WTC11 (cell line): ENCODE data around the gene TEK. TPM values are rescaled to one million over a fixed set of nuclear protein-coding genes. Genes with fewer than 3 reads are reported as not detected.

Experiments used
- ATAC-seq: fragments of 200-7000 bp; cut with Tn5 transposase; 2 replicates; pipeline ENCODE4 v1.10.0; 2021; ENCODE audit warnings: mild to moderate bottlenecking, moderate library complexity
- CTCF ChIA-PET: fragments of 300-600 bp; sonication (Branson Sonifier 250); formaldehyde crosslinking; loops from one replicate; lab custom pipeline; 2021; ENCODE audit warnings: antibody characterized with exemption; lab: Charles Lee
- POLR2A ChIA-PET: fragments of 350-600 bp; sonication (Branson Sonifier 250); formaldehyde crosslinking; loops from one replicate; lab custom pipeline; 2021; ENCODE audit warnings: antibody characterized with exemption; lab: Charles Lee
- DNase-seq: peaks from one replicate; pipeline ENCODE4 v3.0.0; 2021; ENCODE audit warnings: low spot score
- H3K27ac Mint-ChIP-seq: 2 replicates; pipeline ENCODE4 v1.8.0; 2021; ENCODE audit warnings: mixed read lengths
- H3K27me3 Mint-ChIP-seq: 2 replicates; pipeline ENCODE4 v1.8.0; 2021; ENCODE audit warnings: low read depth, mild to moderate bottlenecking, moderate library complexity, mixed read lengths
- H3K36me3 Mint-ChIP-seq: 2 replicates; pipeline ENCODE4 v1.8.0; 2021; ENCODE audit warnings: mixed read lengths
- H3K4me1 Mint-ChIP-seq: 2 replicates; pipeline ENCODE4 v1.8.0; 2022; ENCODE audit warnings: mixed read lengths
- H3K4me3 Mint-ChIP-seq: 2 replicates; pipeline ENCODE4 v1.8.0; 2021; ENCODE audit warnings: mild to moderate bottlenecking, moderate library complexity, mixed read lengths
- H3K9me3 Mint-ChIP-seq: 2 replicates; pipeline ENCODE4 v1.8.0; 2021; ENCODE audit warnings: mixed read lengths
- CBFB ChIP-seq: sonication (generic); formaldehyde crosslinking; IDR thresholded peaks from 2 replicates; pipeline ENCODE4 v1.8.1; 2022; ENCODE audit warnings: mild to moderate bottlenecking, low read depth, missing genetic modification reagents
- ESRRA ChIP-seq: sonication (generic); formaldehyde crosslinking; IDR thresholded peaks from 2 replicates; pipeline ENCODE4 v1.8.1; 2022; ENCODE audit warnings: mild to moderate bottlenecking, missing genetic modification reagents, borderline replicate concordance
- FOXJ3 ChIP-seq: sonication (generic); formaldehyde crosslinking; IDR thresholded peaks from 2 replicates; pipeline ENCODE4 v1.9.0; 2021; ENCODE audit warnings: missing genetic modification reagents, mild to moderate bottlenecking, borderline replicate concordance
- JAZF1 ChIP-seq: fragments of 250-450 bp; sonication (Bioruptor Pico); IDR thresholded peaks from 2 replicates; pipeline ENCODE4 v1.9.0; 2021; ENCODE audit warnings: moderate library complexity, mild to moderate bottlenecking, inconsistent platforms
- MYBL2 ChIP-seq: sonication (generic); formaldehyde crosslinking; IDR thresholded peaks from 2 replicates; pipeline ENCODE4 v1.8.1; 2023; ENCODE audit warnings: mild to moderate bottlenecking, moderate library complexity, missing genetic modification reagents
- OVOL2 ChIP-seq: fragments of 250-450 bp; sonication (Bioruptor Pico); IDR thresholded peaks from 2 replicates; pipeline ENCODE4 v1.9.0; 2021; ENCODE audit warnings: mild to moderate bottlenecking, borderline replicate concordance
- SOX15 ChIP-seq: fragments of 250-450 bp; sonication (Bioruptor Pico); IDR thresholded peaks from 2 replicates; pipeline ENCODE4 v1.9.0; 2021; ENCODE audit warnings: mild to moderate bottlenecking
- ZNF121 ChIP-seq: sonication (generic); formaldehyde crosslinking; IDR thresholded peaks from 2 replicates; pipeline ENCODE4 v1.8.0; 2023; ENCODE audit warnings: missing genetic modification reagents
- ZNF232 ChIP-seq: sonication (generic); formaldehyde crosslinking; IDR thresholded peaks from 2 replicates; pipeline ENCODE4 v1.8.0; 2022; ENCODE audit warnings: mild to moderate bottlenecking, missing genetic modification reagents
- total RNA-seq: library from RNA; stranded (reverse); gene quantifications from 3 replicates; pipeline ENCODE4 v1.2.3, GENCODE V29; 2021
- TF ChIP-seq, protein P1 (sequence below): sonication (generic); formaldehyde crosslinking; IDR thresholded peaks from 2 replicates; pipeline ENCODE4 v1.8.1; 2023; ENCODE audit warnings: mild to moderate bottlenecking, missing genetic modification reagents, borderline replicate concordance
- TF ChIP-seq, protein P2 (sequence below): sonication (generic); formaldehyde crosslinking; IDR thresholded peaks from 2 replicates; pipeline ENCODE4 v1.8.1; 2023; ENCODE audit warnings: mild to moderate bottlenecking, missing genetic modification reagents
- TF ChIP-seq, protein P3 (sequence below): sonication (generic); formaldehyde crosslinking; IDR thresholded peaks from 2 replicates; pipeline ENCODE4 v1.8.1; 2022; ENCODE audit warnings: low read depth, missing genetic modification reagents, borderline replicate concordance
- TF ChIP-seq, protein P4 (sequence below): sonication (generic); formaldehyde crosslinking; IDR thresholded peaks from 2 replicates; pipeline ENCODE4 v1.8.1; 2023; ENCODE audit warnings: mild to moderate bottlenecking, missing genetic modification reagents

Gene TEK
- total RNA-seq, 1 experiment from 2014 or later = 3.1 TPM

DNA sequence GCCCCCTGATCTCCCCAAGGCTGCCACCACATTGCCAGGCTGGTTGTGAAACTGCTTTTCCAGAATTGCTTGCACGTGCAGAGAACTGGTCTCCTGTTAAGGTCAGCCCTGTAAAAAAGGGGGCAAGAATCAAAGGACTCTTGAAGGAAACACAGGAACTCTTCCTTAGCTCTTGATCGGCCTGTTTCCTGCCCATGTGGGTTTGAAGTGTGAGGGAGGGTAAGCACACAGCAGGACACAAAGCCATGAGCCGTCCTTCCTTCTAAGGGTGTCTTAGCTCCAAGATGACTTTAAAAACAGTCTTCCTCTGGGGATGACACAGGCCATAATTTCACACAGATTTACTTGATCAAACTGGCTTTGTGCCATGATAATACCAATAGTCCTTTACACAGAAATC lies 36.1 kb downstream of the TEK start (continued):
- TF ChIP-seq, protein P1, sequence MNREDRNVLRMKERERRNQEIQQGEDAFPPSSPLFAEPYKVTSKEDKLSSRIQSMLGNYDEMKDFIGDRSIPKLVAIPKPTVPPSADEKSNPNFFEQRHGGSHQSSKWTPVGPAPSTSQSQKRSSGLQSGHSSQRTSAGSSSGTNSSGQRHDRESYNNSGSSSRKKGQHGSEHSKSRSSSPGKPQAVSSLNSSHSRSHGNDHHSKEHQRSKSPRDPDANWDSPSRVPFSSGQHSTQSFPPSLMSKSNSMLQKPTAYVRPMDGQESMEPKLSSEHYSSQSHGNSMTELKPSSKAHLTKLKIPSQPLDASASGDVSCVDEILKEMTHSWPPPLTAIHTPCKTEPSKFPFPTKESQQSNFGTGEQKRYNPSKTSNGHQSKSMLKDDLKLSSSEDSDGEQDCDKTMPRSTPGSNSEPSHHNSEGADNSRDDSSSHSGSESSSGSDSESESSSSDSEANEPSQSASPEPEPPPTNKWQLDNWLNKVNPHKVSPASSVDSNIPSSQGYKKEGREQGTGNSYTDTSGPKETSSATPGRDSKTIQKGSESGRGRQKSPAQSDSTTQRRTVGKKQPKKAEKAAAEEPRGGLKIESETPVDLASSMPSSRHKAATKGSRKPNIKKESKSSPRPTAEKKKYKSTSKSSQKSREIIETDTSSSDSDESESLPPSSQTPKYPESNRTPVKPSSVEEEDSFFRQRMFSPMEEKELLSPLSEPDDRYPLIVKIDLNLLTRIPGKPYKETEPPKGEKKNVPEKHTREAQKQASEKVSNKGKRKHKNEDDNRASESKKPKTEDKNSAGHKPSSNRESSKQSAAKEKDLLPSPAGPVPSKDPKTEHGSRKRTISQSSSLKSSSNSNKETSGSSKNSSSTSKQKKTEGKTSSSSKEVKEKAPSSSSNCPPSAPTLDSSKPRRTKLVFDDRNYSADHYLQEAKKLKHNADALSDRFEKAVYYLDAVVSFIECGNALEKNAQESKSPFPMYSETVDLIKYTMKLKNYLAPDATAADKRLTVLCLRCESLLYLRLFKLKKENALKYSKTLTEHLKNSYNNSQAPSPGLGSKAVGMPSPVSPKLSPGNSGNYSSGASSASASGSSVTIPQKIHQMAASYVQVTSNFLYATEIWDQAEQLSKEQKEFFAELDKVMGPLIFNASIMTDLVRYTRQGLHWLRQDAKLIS = no peak
- TF ChIP-seq, protein P2, sequence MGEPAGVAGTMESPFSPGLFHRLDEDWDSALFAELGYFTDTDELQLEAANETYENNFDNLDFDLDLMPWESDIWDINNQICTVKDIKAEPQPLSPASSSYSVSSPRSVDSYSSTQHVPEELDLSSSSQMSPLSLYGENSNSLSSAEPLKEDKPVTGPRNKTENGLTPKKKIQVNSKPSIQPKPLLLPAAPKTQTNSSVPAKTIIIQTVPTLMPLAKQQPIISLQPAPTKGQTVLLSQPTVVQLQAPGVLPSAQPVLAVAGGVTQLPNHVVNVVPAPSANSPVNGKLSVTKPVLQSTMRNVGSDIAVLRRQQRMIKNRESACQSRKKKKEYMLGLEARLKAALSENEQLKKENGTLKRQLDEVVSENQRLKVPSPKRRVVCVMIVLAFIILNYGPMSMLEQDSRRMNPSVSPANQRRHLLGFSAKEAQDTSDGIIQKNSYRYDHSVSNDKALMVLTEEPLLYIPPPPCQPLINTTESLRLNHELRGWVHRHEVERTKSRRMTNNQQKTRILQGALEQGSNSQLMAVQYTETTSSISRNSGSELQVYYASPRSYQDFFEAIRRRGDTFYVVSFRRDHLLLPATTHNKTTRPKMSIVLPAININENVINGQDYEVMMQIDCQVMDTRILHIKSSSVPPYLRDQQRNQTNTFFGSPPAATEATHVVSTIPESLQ = no peak
- TF ChIP-seq CBFB (CRISPR knock-in tag) = no peak
- TF ChIP-seq, all 79 proteins: peak for 0

DNA sequence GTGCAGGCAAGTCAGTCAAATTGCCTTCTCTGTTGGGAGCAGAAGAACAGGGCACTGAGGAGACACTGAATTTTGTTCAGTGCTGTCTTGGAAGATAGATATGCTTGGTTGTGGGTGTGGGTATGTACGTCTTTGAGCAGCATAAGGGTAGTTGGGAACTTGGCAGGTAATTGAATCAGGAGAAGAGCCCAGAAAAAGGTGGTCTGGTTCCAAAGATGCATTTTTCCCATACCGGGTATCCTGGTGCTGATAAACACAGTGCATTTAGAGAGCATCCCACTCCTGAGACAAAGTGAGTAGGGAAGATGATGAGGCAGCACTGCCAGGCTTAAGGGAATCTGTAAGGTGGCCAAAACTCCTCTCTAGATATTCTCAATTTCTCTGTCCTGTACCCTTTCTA lies 40.6 kb downstream of the TEK start:
- no peak overlapping the region for H3K27ac Mint-ChIP-seq
- no peaks in the 10 kb centered on the region for H3K9me3 Mint-ChIP-seq
- ATAC-seq = no peak
- H3K36me3 Mint-ChIP-seq = no peaks in the 10 kb centered on the region
- no peaks in the 10 kb centered on the region for H3K27me3 Mint-ChIP-seq
- POLR2A ChIA-PET = no interaction called here
- TF ChIP-seq SOX15 (CRISPR knock-in tag) (no peak), ZNF121 (CRISPR knock-in tag) (no peak), FOXJ3 (CRISPR knock-in tag) (no peak)
- CTCF ChIA-PET = no interaction called here
- DNase-seq = no peak
- H3K4me3 Mint-ChIP-seq = no peak overlapping the region
- H3K4me1 Mint-ChIP-seq = peaks cover 16% of the 10 kb centered on the region

DNA sequence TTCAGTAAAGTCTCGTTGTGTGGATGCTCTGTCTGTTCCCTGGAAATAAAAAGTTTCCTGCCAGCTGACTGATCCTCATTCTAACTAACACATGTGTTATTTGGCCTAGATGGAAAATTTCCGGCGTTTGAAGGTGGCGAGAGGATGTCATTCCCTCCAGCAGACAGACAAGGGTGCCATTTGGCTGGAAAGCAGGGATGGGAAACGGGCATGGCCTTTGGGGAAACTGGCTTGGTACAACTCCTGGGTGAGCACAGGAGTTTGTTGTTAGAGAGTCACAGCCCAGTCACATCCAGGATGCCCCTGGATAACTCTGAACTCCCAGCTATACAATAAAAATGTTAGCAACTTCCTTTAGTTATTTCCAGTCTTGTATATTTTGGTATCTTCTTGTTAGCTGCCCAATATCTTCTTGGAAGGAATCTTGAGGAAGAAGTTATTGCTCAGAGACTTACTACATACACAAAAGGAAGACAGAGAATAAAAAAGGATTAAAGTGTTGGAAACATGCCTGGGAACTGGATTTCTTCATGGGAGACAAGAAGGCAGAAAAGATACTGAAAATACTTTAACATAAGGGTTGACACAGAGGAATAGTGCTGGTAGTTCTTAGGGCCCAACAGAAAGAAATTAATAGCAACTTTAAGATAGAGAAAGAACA lies 41.9 kb downstream of the TEK start:
- ATAC-seq (no peak), DNase-seq (no peak)
- H3K27ac Mint-ChIP-seq = no peak overlapping the region
- no peaks in the 10 kb centered on the region for H3K9me3 Mint-ChIP-seq
- ChIA-PET CTCF (interaction anchor here (1.5 kb wide), 1 partner anchor 12 kb away, joined by 3 read pairs; no protein-coding TSS in a partner anchor), POLR2A (no interaction called here)
- peaks cover 9% of the 10 kb centered on the region for H3K4me1 Mint-ChIP-seq
- no peaks in the 10 kb centered on the region for H3K36me3 Mint-ChIP-seq
- no peak overlapping the region for H3K4me3 Mint-ChIP-seq
- TF ChIP-seq ZNF232 (CRISPR knock-in tag) = no peak
- TF ChIP-seq MYBL2 (CRISPR knock-in tag) = no peak
- TF ChIP-seq, protein P3, sequence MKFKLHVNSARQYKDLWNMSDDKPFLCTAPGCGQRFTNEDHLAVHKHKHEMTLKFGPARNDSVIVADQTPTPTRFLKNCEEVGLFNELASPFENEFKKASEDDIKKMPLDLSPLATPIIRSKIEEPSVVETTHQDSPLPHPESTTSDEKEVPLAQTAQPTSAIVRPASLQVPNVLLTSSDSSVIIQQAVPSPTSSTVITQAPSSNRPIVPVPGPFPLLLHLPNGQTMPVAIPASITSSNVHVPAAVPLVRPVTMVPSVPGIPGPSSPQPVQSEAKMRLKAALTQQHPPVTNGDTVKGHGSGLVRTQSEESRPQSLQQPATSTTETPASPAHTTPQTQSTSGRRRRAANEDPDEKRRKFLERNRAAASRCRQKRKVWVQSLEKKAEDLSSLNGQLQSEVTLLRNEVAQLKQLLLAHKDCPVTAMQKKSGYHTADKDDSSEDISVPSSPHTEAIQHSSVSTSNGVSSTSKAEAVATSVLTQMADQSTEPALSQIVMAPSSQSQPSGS (CRISPR knock-in tag) = no peak
- TF ChIP-seq OVOL2 (CRISPR knock-in tag) = no peak
- TF ChIP-seq JAZF1 = no peak
- no peaks in the 10 kb centered on the region for H3K27me3 Mint-ChIP-seq

DNA sequence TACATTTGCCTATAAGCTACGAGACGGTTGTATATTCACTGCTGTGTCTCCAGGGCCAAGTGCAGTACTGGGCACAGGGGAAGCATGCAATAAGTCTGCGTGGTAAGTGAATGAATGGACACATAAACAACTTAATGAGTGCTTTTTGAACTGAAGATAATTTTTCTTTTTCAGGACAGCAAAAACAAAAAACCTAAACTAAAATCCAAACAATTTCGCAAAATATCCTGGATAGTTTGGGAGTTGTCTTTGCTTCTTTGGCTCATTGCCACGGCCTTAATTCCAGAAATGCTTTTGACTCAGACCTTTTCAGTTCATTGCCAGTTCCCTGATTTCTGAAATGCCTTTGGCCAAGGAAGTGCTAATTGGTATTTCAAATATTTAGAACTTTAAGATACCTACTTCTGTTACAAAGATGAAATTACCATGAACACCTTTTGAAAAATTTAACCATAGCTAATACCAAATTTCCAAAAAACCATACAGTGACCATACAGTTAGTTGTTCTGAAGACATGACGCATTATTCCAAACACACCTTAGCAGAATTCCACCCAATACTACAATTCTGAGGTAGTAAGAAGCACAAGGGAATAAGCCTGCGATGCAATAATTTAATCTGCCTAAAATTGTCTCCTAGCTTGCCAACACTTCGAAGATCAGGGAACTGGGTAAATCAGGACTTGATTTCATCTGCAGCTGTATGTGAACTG lies 42.8 kb downstream of the TEK start:
- DNase-seq = no peak
- H3K4me3 Mint-ChIP-seq = no peak overlapping the region
- H3K4me1 Mint-ChIP-seq = peaks cover 9% of the 10 kb centered on the region
- TF ChIP-seq, protein P4, sequence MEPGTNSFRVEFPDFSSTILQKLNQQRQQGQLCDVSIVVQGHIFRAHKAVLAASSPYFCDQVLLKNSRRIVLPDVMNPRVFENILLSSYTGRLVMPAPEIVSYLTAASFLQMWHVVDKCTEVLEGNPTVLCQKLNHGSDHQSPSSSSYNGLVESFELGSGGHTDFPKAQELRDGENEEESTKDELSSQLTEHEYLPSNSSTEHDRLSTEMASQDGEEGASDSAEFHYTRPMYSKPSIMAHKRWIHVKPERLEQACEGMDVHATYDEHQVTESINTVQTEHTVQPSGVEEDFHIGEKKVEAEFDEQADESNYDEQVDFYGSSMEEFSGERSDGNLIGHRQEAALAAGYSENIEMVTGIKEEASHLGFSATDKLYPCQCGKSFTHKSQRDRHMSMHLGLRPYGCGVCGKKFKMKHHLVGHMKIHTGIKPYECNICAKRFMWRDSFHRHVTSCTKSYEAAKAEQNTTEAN (CRISPR knock-in tag) = no peak
- no peak for TF ChIP-seq ESRRA
- H3K36me3 Mint-ChIP-seq = no peaks in the 10 kb centered on the region
- POLR2A ChIA-PET = no interaction called here
- H3K9me3 Mint-ChIP-seq = no peaks in the 10 kb centered on the region
- no peaks in the 10 kb centered on the region for H3K27me3 Mint-ChIP-seq
- CTCF ChIA-PET = interaction anchor here (1.5 kb wide), 1 partner anchor 11 kb away, joined by 3 read pairs; no protein-coding TSS in a partner anchor
- no peak for ATAC-seq
- H3K27ac Mint-ChIP-seq = no peak overlapping the region
